HEK293T (cell line): ENCODE results near the gene DVL3.

ENCODE experiments used
- CTCF ChIA-PET: fragments of 350-600 bp; formaldehyde crosslinking; extraction: SDS; loops from one replicate; lab custom pipeline; 2021; ENCODE audit warnings: antibody characterized with exemption, inconsistent platforms; lab: Yijun Ruan, JAX
- POLR2A ChIA-PET: fragments of 350-600 bp; formaldehyde crosslinking; extraction: SDS; loops from one replicate; lab custom pipeline; 2020; ENCODE audit warnings: antibody characterized with exemption, inconsistent platforms; lab: Yijun Ruan, JAX
- DNase-seq: peaks from one replicate; pipeline ENCODE4 v3.0.0; 2012; ENCODE audit warnings: mixed read lengths; ENCODE audit errors: extremely low spot score
- ARNT ChIP-seq: fragments of 450-650 bp; IDR thresholded peaks from 2 replicates; pipeline ENCODE4 v1.6.1; 2017; ENCODE audit warnings: mild to moderate bottlenecking
- BHLHE40 ChIP-seq: fragments of 450-650 bp; IDR thresholded peaks from 2 replicates; pipeline ENCODE4 v1.6.1; 2016; ENCODE audit warnings: mild to moderate bottlenecking, moderate library complexity, borderline replicate concordance
- CTBP1 ChIP-seq: fragments of 450-650 bp; IDR thresholded peaks from 2 replicates; pipeline ENCODE4 v1.6.1; 2016; ENCODE audit warnings: borderline replicate concordance
- ELF4 ChIP-seq: fragments of 450-650 bp; IDR thresholded peaks from 2 replicates; pipeline ENCODE4 v1.6.1; 2017; ENCODE audit warnings: antibody characterized with exemption
- FOXA1 ChIP-seq: fragments of 450-650 bp; IDR thresholded peaks from 2 replicates; pipeline ENCODE4 v1.6.1; 2016; ENCODE audit warnings: mild to moderate bottlenecking
- FOXK2 ChIP-seq: fragments of 450-650 bp; IDR thresholded peaks from 2 replicates; pipeline ENCODE4 v1.6.1; 2016; ENCODE audit warnings: mild to moderate bottlenecking
- FOXM1 ChIP-seq: fragments of 450-650 bp; IDR thresholded peaks from 2 replicates; pipeline ENCODE4 v1.6.1; 2017; ENCODE audit warnings: mild to moderate bottlenecking, borderline replicate concordance
- HDGF ChIP-seq: fragments of 450-650 bp; IDR thresholded peaks from 2 replicates; pipeline ENCODE4 v1.6.1; 2017; ENCODE audit warnings: antibody characterized with exemption, borderline replicate concordance
- L3MBTL2 ChIP-seq: fragments of 450-650 bp; conservative IDR thresholded peaks from 2 replicates; pipeline ENCODE4 v1.6.1; 2016; ENCODE audit warnings: mild to moderate bottlenecking
- LEF1 ChIP-seq: fragments of 450-650 bp; IDR thresholded peaks from 2 replicates; pipeline ENCODE4 v1.6.1; 2017; ENCODE audit warnings: mild to moderate bottlenecking, borderline replicate concordance
- NFRKB ChIP-seq: fragments of 450-650 bp; IDR thresholded peaks from 2 replicates; pipeline ENCODE4 v1.6.1; 2016; ENCODE audit warnings: mild to moderate bottlenecking, moderate library complexity
- SP1 ChIP-seq: fragments of 450-650 bp; IDR thresholded peaks from 2 replicates; pipeline ENCODE4 v1.6.1; 2017
- SUZ12 ChIP-seq: fragments of 450-650 bp; IDR thresholded peaks from 2 replicates; pipeline ENCODE4 v1.6.1; 2016; ENCODE audit warnings: mild to moderate bottlenecking
- TARDBP ChIP-seq: fragments of 450-650 bp; IDR thresholded peaks from 2 replicates; pipeline ENCODE4 v1.6.1; 2016
- ZNF384 ChIP-seq: fragments of 450-650 bp; IDR thresholded peaks from 2 replicates; pipeline ENCODE4 v1.6.1; 2016
- TF ChIP-seq, protein P1 (sequence below): fragments of 450-650 bp; IDR thresholded peaks from 2 replicates; pipeline ENCODE4 v1.6.1; 2016

Gene DVL3

DNA sequence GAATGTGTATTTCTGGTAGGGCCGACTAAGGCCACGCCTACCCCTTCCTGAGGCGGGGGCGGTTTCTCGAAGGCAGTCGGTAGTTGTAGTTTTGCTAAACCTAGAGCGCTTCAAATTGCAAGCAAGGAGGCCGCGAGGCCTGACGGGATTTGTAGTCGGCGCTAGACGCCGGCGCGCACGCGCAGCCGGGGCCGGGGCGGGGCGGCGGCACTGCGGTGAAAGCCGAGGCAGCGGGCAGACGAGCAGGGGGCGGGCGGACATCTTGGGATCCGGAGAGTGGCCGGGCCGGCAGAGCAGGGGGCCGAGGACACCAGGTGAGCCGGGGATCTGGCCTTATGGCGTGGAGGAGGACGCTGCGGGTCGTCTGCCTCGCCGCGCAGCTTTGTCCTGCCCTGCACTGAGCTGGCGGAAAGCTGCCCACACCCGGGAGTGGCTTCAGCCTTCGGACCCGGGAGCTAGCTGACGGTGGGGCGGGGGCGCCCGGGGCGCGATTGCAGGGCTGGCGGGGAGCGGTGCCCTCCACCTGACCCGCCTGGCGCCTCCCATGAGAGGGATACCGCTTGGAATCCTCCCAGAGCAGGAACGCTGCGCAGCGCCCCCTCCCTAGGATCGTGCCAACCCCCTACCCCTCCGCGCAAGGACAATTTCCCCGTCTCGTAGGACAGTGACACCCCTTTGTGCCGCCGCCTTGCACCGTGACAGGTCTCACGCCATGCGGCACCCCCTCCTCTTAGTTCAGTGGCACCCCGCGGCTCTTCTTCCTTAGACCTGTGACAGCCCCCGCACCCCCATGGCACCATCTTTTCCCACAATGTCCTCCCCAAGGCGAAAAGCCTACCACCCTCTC is 19.7 kb downstream of the DVL3 start, which contains the start of gene AP2M1:
Gene AP2M1 (plus strand): TSS at position 210 of the 847 bp plus-strand sequence. CDS start 2,139 bp downstream, outside the sequence.
- POLR2A ChIA-PET = interaction anchor here (1.0 to 3.0 kb wide), 3 partner anchors 11 to 40 kb away, joined by 3 to 13 read pairs (median 4); partner anchors contain the start of genes ABCF3 and EIF2B5
- peak; percentile 88 for DNase-seq
- CTCF ChIA-PET = no interaction called here
- TF ChIP-seq ELF4 (0 out of 2 replicates have a peak, but pooled peaks have one; percentile 23), ZNF384 (peak; percentile 68), FOXA1 (no peak)

DNA sequence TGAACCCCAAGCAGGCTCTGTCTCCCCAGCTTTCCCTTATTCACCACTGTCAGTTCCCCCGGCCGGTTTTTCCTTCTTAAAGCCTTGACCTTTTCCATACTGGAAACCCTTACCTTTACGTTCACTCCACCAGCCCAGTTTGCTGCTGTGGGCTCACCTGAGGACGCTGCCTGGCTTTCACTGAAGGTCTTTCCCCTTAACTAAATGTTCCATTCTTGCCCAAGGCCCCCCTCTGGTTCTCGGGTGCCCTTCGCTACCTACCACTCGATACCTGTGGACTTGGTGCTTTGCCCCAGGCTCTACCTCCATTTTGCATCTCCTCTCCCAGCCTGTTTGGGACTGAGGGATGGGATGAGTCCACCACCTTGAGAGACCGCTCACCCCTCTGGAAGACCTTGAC is 20.3 kb downstream of the DVL3 start:
- ChIA-PET CTCF (no interaction called here), POLR2A (interaction anchor here (1.4 to 3.0 kb wide), 2 partner anchors 11 to 20 kb away, joined by 9 to 13 read pairs; partner anchors contain the start of genes ABCF3 and DVL3)

DNA sequence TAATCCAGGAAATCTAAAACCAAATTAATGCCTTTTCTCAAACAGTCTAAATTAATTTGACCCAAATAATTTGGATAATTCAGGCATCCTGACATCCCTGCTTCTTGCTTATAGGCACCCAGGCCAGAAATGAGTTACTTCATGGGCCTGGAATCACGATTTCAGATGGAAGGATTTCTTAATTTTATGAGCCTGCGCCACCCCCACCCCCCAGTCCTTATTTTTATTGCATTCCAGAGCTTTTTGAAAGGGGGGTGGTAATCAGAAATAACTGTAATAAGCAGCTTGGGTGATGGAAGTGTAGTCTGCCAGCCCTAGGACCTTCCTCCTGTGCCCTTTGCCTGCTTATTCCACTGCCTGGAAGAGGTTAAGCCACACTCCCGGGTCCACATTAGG is 20.8 kb downstream of the DVL3 start:
- TF ChIP-seq L3MBTL2 (no peak), ZNF384 (no peak), NFRKB (no peak), FOXA1 (no peak), FOXK2 (no peak), ELF4 (no peak), LEF1 (no peak), FOXM1 (no peak), CTBP1 (no peak)
- CTCF ChIA-PET = interaction anchor here (0.6 kb wide), 1 partner anchor 10 kb away, joined by 3 read pairs; the partner anchor contains the start of gene ABCF3
- POLR2A ChIA-PET = interaction anchor here (0.9 to 1.6 kb wide), 4 partner anchors 10 to 42 kb away, joined by 3 to 10 read pairs (median 6); partner anchors contain the start of genes ABCF3 and DVL3
- DNase-seq = no peak

More for the DNA sequence above, 20.3 kb downstream of the DVL3 start:
- no peak for DNase-seq
- TF ChIP-seq HDGF (no peak), BHLHE40 (no peak), TARDBP (no peak), NFRKB (no peak), FOXA1 (no peak), ELF4 (no peak), SUZ12 (no peak), ARNT (no peak), FOXM1 (no peak), FOXK2 (no peak), LEF1 (no peak), CTBP1 (no peak), SP1 (no peak), ZNF384 (no peak), L3MBTL2 (no peak)
- TF ChIP-seq, protein P1, sequence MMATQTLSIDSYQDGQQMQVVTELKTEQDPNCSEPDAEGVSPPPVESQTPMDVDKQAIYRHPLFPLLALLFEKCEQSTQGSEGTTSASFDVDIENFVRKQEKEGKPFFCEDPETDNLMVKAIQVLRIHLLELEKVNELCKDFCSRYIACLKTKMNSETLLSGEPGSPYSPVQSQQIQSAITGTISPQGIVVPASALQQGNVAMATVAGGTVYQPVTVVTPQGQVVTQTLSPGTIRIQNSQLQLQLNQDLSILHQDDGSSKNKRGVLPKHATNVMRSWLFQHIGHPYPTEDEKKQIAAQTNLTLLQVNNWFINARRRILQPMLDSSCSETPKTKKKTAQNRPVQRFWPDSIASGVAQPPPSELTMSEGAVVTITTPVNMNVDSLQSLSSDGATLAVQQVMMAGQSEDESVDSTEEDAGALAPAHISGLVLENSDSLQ = no peak

DNA sequence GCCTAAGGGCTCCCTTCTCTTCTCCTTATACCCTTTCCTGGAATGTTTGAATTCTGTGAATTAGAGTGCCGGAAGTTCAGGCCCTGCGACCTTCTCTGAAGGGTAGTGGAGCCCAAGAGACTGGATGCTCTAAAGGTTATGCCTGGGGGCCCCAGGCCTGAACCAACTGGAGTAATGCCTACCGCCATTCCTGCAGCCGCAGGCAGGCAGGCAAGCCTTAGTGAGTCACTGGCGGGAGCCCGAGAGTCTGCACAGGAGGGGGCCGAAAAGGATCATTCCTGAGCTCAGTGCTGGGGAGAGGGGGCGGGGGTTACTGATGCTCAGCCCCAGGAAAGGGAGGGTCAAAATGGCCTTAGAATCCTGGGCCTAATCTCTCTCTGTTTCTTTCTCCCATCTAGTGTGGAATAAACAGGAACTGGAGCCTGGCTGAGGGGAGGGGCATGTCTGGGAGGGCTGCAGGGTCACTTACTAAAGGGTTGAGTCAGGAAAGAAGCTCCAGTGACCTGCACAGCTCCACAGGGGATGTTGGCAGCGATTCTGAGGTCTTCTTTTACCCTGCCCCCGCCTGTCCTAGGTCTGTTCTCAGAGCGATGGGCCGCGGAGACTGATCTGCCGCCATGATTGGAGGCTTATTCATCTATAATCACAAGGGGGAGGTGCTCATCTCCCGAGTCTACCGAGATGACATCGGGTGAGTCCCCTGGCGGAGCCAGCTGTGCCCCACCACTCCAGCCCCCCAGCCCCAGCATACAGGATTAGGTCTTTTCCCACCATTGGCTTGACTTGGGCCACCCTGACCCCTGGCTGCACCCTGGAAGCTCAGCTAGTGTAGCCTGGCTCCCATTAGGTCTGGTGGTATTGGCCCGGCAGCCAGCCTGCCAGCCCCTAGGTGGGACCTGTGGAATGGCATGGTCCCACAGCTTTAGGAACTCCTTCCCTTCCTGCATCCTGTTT is 21.5 kb downstream of the DVL3 start:
- TF ChIP-seq, protein P1 = no peak
- TF ChIP-seq FOXM1 = no peak
- TF ChIP-seq FOXK2 = no peak
- TF ChIP-seq L3MBTL2 = no peak
- no peak for TF ChIP-seq ZNF384
- no peak for TF ChIP-seq SUZ12
- no peak for TF ChIP-seq LEF1
- no peak for TF ChIP-seq HDGF
- DNase-seq = peak; percentile 52
- POLR2A ChIA-PET = interaction anchor here (0.6 to 1.6 kb wide), 6 partner anchors 9 to 43 kb away, joined by 3 to 10 read pairs (median 4); partner anchors contain the start of genes ABCF3 and DVL3
- CTCF ChIA-PET = interaction anchor here (0.6 kb wide), 1 partner anchor 9 kb away, joined by 3 read pairs; the partner anchor contains the start of gene ABCF3

DNA sequence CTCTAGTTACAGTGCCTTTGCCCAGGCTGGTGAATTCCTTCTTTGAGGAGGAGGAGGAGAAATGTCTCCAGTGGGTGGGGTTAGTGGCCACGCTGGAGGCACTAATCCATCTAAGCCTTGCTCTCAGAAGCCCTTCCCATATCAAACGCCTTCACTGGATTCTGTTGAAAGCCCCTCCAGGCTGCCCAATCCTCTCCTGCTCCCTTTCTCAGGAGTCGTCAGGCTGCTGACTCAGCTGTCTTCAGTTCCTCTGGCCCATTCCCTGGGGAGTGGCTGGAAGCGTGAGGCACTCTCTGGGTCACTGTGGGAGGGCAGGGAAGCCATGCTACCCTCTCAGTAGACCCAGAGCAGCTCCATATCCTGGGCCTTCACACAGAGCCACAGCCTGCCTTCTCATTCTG is 22.2 kb downstream of the DVL3 start:
- ChIA-PET POLR2A (interaction anchor here (1.0 to 1.6 kb wide), 3 partner anchors 9 to 43 kb away, joined by 3 to 10 read pairs (median 4); partner anchors contain the start of gene ABCF3), CTCF (no interaction called here)
- no peak for TF ChIP-seq FOXK2
- TF ChIP-seq CTBP1 = no peak
- no peak for TF ChIP-seq SP1
- TF ChIP-seq ZNF384 = no peak
- TF ChIP-seq TARDBP = no peak
- no peak for TF ChIP-seq NFRKB
- TF ChIP-seq ELF4 = no peak
- TF ChIP-seq FOXM1 = no peak
- TF ChIP-seq HDGF = no peak
- TF ChIP-seq BHLHE40 = no peak
- no peak for TF ChIP-seq LEF1
- TF ChIP-seq, protein P1 = no peak
- TF ChIP-seq L3MBTL2 = no peak
- TF ChIP-seq ARNT = no peak
- no peak for TF ChIP-seq FOXA1
- no peak for TF ChIP-seq SUZ12
- no peak for DNase-seq
